T1000 (cell line): Measurements from ENCODE around the gene NPNT.

Experiments used
- DNase-seq: peaks from one replicate; lab custom pipeline; 2025; ENCODE audit warnings: mixed read lengths; lab: John Stamatoyannopoulos, UW

Gene NPNT

GRCh38 chr4:105917171-105917685, 22.0 kb downstream of the NPNT start:
- no peak for DNase-seq

GRCh38 chr4:105921301-105921700, 26.0 kb downstream of the NPNT start:
- no peak for DNase-seq

GRCh38 chr4:105923497-105924238, 28.4 kb downstream of the NPNT start:
- DNase-seq = no peak

- DNase-seq = no peak
These were observed 29.1 kb downstream of the NPNT start for GRCh38 chr4:105924341-105924740.

- no peak for DNase-seq
These were observed 35.4 kb downstream of the NPNT start for GRCh38 chr4:105930698-105931097.

- no peak for DNase-seq
These were observed 37.8 kb downstream of the NPNT start for GRCh38 chr4:105933083-105933482.

GRCh38 chr4:105934386-105934785, 39.1 kb downstream of the NPNT start:
- DNase-seq = no peak

- no peak for DNase-seq
These were observed 41.6 kb downstream of the NPNT start for GRCh38 chr4:105936901-105937300.

- no peak for DNase-seq
These were observed 42.5 kb downstream of the NPNT start for GRCh38 chr4:105937759-105938158.

- DNase-seq = no peak
These were observed 48.0 kb downstream of the NPNT start for GRCh38 chr4:105943234-105943633.

- DNase-seq = no peak
These were observed 49.3 kb downstream of the NPNT start for GRCh38 chr4:105944540-105944939.

- DNase-seq = no peak
These were observed 51.5 kb downstream of the NPNT start for GRCh38 chr4:105946771-105947170.

- DNase-seq = no peak
These were observed 55.4 kb downstream of the NPNT start for GRCh38 chr4:105950701-105951100.

- DNase-seq = no peak
These were observed 55.9 kb downstream of the NPNT start for GRCh38 chr4:105951198-105951597.

- no peak for DNase-seq
These were observed 57.3 kb downstream of the NPNT start for GRCh38 chr4:105952591-105952990.

GRCh38 chr4:105956569-105956968, 61.3 kb downstream of the NPNT start:
- DNase-seq = no peak

- DNase-seq = no peak
These were observed 62.4 kb downstream of the NPNT start for GRCh38 chr4:105957680-105958079.

- DNase-seq = no peak
These were observed 68.5 kb downstream of the NPNT start for GRCh38 chr4:105963461-105964400.

GRCh38 chr4:105965183-105965800, 70.0 kb downstream of the NPNT start:
- no peak for DNase-seq

GRCh38 chr4:105966051-105966450, 70.8 kb downstream of the NPNT start:
- DNase-seq = no peak

- no peak for DNase-seq
These were observed 71.9 kb downstream of the NPNT start for GRCh38 chr4:105967058-105967658.

- no peak for DNase-seq
These were observed 74.3 kb downstream of the NPNT start for GRCh38 chr4:105969575-105969974.
